DOHH2 (cell line): Measurements from ENCODE around the gene RIN2.

Experiments used
- H3F3A ChIP-seq: fragments of 200-600 bp; sonication (generic), shearing (Covaris generic); 2 replicates; pipeline ENCODE4 v1.6.0; 2016; ENCODE audit warnings: antibody characterized with exemption, mild to moderate bottlenecking; ENCODE audit not compliant: control insufficient read depth, insufficient read depth
- H3K27ac ChIP-seq: fragments of 200-600 bp; sonication (generic); 2 replicates; pipeline ENCODE4 v1.5.1; 2014; ENCODE audit warnings: low read depth, mild to moderate bottlenecking, low read length, moderate library complexity
- H3K27me3 ChIP-seq: fragments of 200-600 bp; sonication (generic); 2 replicates; pipeline ENCODE4 v1.6.1; 2014; ENCODE audit warnings: mild to moderate bottlenecking, low read length, mixed read lengths; ENCODE audit not compliant: control insufficient read depth
- H3K36me3 ChIP-seq: fragments of 200-600 bp; sonication (generic); 2 replicates; pipeline ENCODE4 v1.6.1; 2014; ENCODE audit warnings: mild to moderate bottlenecking, low read length, moderate library complexity, mixed read lengths; ENCODE audit not compliant: control insufficient read depth
- H3K4me1 ChIP-seq: fragments of 200-600 bp; sonication (generic); 2 replicates; pipeline ENCODE4 v1.6.1; 2014; ENCODE audit warnings: mild to moderate bottlenecking, low read length, mixed read lengths; ENCODE audit not compliant: control insufficient read depth
- H3K4me2 ChIP-seq: fragments of 200-600 bp; sonication (generic); 2 replicates; pipeline ENCODE4 v1.6.0; 2014; ENCODE audit warnings: mild to moderate bottlenecking, low read length, moderate library complexity
- H3K4me3 ChIP-seq: fragments of 200-600 bp; sonication (generic); 2 replicates; pipeline ENCODE4 v1.5.1; 2014; ENCODE audit warnings: mild to moderate bottlenecking, low read length, mixed read lengths
- H3K79me2 ChIP-seq: fragments of 200-600 bp; sonication (generic); 2 replicates; pipeline ENCODE4 v1.6.1; 2014; ENCODE audit warnings: mild to moderate bottlenecking, low read length, mixed read lengths; ENCODE audit not compliant: control insufficient read depth
- H3K9me2 ChIP-seq: fragments of 200-600 bp; sonication (generic); replicated peaks from 2 replicates; pipeline ENCODE4 v1.6.1; 2014; ENCODE audit warnings: mild to moderate bottlenecking, low read length, mixed read lengths; ENCODE audit not compliant: control insufficient read depth
- H3K9me3 ChIP-seq: fragments of 200-600 bp; sonication (generic); 2 replicates; pipeline ENCODE4 v1.6.1; 2014; ENCODE audit warnings: antibody characterized with exemption, low read length, mixed read lengths; ENCODE audit not compliant: control insufficient read depth, insufficient read depth
- H4K20me1 ChIP-seq: fragments of 200-600 bp; sonication (generic); 2 replicates; pipeline ENCODE4 v1.6.0; 2014; ENCODE audit warnings: low read depth, mild to moderate bottlenecking, antibody characterized with exemption, low read length, moderate library complexity; ENCODE audit not compliant: control insufficient read depth, insufficient read depth
- CTCF ChIP-seq: fragments of 200-600 bp; sonication (generic); IDR thresholded peaks from one replicate; pipeline ENCODE4 v1.5.1; 2014; ENCODE audit warnings: antibody characterized with exemption, mild to moderate bottlenecking, low read depth, low read length; ENCODE audit not compliant: poor library complexity, severe bottlenecking
- EZH2phosphoT487 ChIP-seq: fragments of 200-600 bp; sonication (generic); IDR thresholded peaks from 2 replicates; pipeline ENCODE4 v1.6.1; 2017; ENCODE audit warnings: borderline replicate concordance, mild to moderate bottlenecking, antibody characterized with exemption, low read length, moderate library complexity, mixed read lengths

Gene RIN2

DNA sequence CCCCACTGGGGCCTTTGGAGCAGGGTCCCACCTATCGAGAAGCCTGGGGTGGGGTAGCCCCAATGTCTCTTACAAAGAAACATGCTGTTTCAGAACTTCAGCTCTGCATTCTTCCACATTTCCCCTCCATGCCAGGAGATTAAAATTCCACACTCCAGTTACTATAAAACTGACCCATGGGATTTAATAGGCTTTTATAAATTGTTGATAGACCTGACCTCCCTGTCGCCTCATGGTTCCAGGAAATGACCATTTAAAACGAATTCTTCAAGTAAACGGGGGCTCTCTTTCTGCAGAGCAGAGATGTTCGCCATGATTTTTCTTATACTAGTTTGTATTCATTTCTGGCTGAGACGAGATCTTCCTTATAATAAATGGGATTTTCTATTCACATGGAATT is 19.3 kb downstream of the RIN2 start:
- Histone ChIP-seq H3K4me2 (no peak overlapping the region), H3K36me3 (no peaks in the 10 kb centered on the region), H3K79me2 (no peaks in the 10 kb centered on the region), H3K27ac (no peak overlapping the region), H3K9me3 (no peaks in the 10 kb centered on the region), H3F3A (no peaks in the 10 kb centered on the region), H3K27me3 (peaks cover 22% of the 10 kb centered on the region), H4K20me1 (no peaks in the 10 kb centered on the region), H3K9me2 (no peaks in the 10 kb centered on the region), H3K4me1 (no peaks in the 10 kb centered on the region), H3K4me3 (no peak overlapping the region)
- TF ChIP-seq CTCF (no peak), EZH2phosphoT487 (no peak)

DNA sequence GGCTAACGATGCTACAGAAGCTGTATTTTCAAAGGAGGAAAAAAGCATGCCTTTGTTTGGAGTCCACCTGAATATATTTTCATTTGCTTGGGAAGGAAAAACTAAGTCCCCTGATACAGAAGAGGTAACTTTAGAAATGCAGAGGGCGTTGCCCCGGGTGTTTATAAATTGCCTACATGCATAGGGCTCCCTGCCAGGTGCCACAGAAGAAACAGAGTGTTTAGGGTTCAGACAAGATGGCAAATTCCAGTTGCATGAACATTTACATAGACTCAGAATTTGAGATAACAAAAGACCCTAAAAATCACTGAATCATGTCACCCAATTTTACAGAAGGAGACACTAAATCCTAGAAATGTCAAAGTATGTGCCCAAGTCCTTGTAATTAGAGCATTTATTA is 19.9 kb downstream of the RIN2 start:
- H3K27me3 ChIP-seq: peaks cover 22% of the 10 kb centered on the region
- no peaks in the 10 kb centered on the region for H3F3A ChIP-seq
- H4K20me1 ChIP-seq: no peaks in the 10 kb centered on the region
- H3K9me3 ChIP-seq: no peaks in the 10 kb centered on the region
- no peak overlapping the region for H3K4me2 ChIP-seq
- no peaks in the 10 kb centered on the region for H3K36me3 ChIP-seq
- no peak for TF ChIP-seq CTCF
- TF ChIP-seq EZH2phosphoT487: no peak
- no peak overlapping the region for H3K4me3 ChIP-seq
- H3K27ac ChIP-seq: no peak overlapping the region
- H3K4me1 ChIP-seq: no peaks in the 10 kb centered on the region
- H3K9me2 ChIP-seq: no peaks in the 10 kb centered on the region
- no peaks in the 10 kb centered on the region for H3K79me2 ChIP-seq

- no peaks in the 10 kb centered on the region for H3K9me2 ChIP-seq
- no peaks in the 10 kb centered on the region for H3K36me3 ChIP-seq
- H3F3A ChIP-seq: no peaks in the 10 kb centered on the region
- no peak overlapping the region for H3K27ac ChIP-seq
- peaks cover 22% of the 10 kb centered on the region for H3K27me3 ChIP-seq
- H4K20me1 ChIP-seq: no peaks in the 10 kb centered on the region
- H3K79me2 ChIP-seq: no peaks in the 10 kb centered on the region
- no peak overlapping the region for H3K4me2 ChIP-seq
- TF ChIP-seq EZH2phosphoT487 (no peak), CTCF (no peak)
- no peak overlapping the region for H3K4me3 ChIP-seq
- no peaks in the 10 kb centered on the region for H3K4me1 ChIP-seq
- H3K9me3 ChIP-seq: no peaks in the 10 kb centered on the region
These were observed 20.3 kb downstream of the RIN2 start for GRCh38 chr20:19778404-19778803.

- H3K4me1 ChIP-seq: no peaks in the 10 kb centered on the region
- no peak overlapping the region for H3K27ac ChIP-seq
- no peaks in the 10 kb centered on the region for H4K20me1 ChIP-seq
- H3K9me3 ChIP-seq: no peaks in the 10 kb centered on the region
- H3K27me3 ChIP-seq: peaks cover 22% of the 10 kb centered on the region
- H3F3A ChIP-seq: no peaks in the 10 kb centered on the region
- H3K9me2 ChIP-seq: no peaks in the 10 kb centered on the region
- no peaks in the 10 kb centered on the region for H3K79me2 ChIP-seq
- no peak overlapping the region for H3K4me2 ChIP-seq
- no peaks in the 10 kb centered on the region for H3K36me3 ChIP-seq
- no peak for TF ChIP-seq CTCF
- TF ChIP-seq EZH2phosphoT487: no peak
- no peak overlapping the region for H3K4me3 ChIP-seq
These were observed 21.6 kb downstream of the RIN2 start for GRCh38 chr20:19779634-19780033.
